ENCODE data around the gene CD33. TPM values are rescaled to one million over a fixed set of nuclear protein-coding genes. Genes with fewer than 3 reads are reported as not detected.

The CD33 gene
- total RNA-seq, 1 experiment from 2014 or later: not detected

DNA sequence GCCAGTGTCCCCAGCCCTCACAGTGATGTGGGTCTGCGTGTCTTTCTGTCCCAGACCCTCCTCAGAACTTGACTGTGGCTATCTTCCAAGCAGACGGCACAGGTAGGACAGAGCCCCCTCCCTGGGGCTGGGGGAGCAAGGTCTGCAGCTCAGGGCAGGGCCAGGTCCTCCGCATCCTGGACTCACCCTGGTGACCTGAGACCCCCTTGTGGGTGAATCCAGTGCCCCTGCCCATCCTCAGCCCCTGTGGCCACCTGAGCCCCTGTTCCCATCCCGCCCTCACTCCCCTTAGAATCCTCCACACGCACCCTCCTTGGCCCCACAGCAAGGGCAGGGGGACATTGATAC, 39.0 kb upstream of the CD33 start:
- Histone ChIP-seq H3K27me3 (ENCODE audit: insufficient read depth, low read depth) (peaks cover 89% of the 10 kb centered on the region), H3F3A (ENCODE audit: insufficient read depth, low read depth) (no peaks in the 10 kb centered on the region), H4K20me1 (ENCODE audit: insufficient read depth) (no peaks in the 10 kb centered on the region), H3K9me2 (ENCODE audit: insufficient read depth) (no peaks in the 10 kb centered on the region), H3K36me3 (ENCODE audit: low read depth) (no peaks in the 10 kb centered on the region), H3K4me2 (no peak overlapping the region), H3K9me3 (ENCODE audit: insufficient read depth, low read depth) (no peaks in the 10 kb centered on the region), H3K4me3 (no peak overlapping the region), H3K4me1 (replicated peaks; ENCODE audit: insufficient read depth) (no peaks in the 10 kb centered on the region), H3K79me2 (ENCODE audit: low read depth) (no peaks in the 10 kb centered on the region), H2AFZ (no peak overlapping the region), H3K27ac (no peak overlapping the region)
- TF ChIP-seq CTCF (conservative IDR thresholded peaks at IDR 0.05) (no peak), EZH2 (IDR thresholded peaks at IDR 0.05; ENCODE audit: low read depth) (no peak)
- intact Hi-C loops (cut with micrococcal nuclease; ENCODE audit: unreplicated experiment): no loop called here
- CTCF ChIA-PET: no interaction called here
- POLR2A ChIA-PET (ENCODE audit: unreplicated experiment): no interaction called here
- no peak for DNase-seq
- BruUV-seq (replicated peaks): no TSS peak

- Histone ChIP-seq H2AFZ (no peak overlapping the region), H4K20me1 (ENCODE audit: insufficient read depth) (no peaks in the 10 kb centered on the region), H3K4me3 (no peak overlapping the region), H3K36me3 (ENCODE audit: low read depth) (no peaks in the 10 kb centered on the region), H3F3A (ENCODE audit: insufficient read depth, low read depth) (no peaks in the 10 kb centered on the region), H3K27ac (no peak overlapping the region), H3K4me1 (replicated peaks; ENCODE audit: insufficient read depth) (no peaks in the 10 kb centered on the region), H3K27me3 (ENCODE audit: insufficient read depth, low read depth) (peaks cover 92% of the 10 kb centered on the region), H3K79me2 (ENCODE audit: low read depth) (no peaks in the 10 kb centered on the region), H3K9me3 (ENCODE audit: insufficient read depth, low read depth) (no peaks in the 10 kb centered on the region), H3K9me2 (ENCODE audit: insufficient read depth) (no peaks in the 10 kb centered on the region), H3K4me2 (no peak overlapping the region)
- intact Hi-C loops (cut with micrococcal nuclease; ENCODE audit: unreplicated experiment): no loop called here
- DNase-seq: no peak
- POLR2A ChIA-PET (ENCODE audit: unreplicated experiment): no interaction called here
- TF ChIP-seq EZH2 (IDR thresholded peaks at IDR 0.05; ENCODE audit: low read depth) (no peak), CTCF (conservative IDR thresholded peaks at IDR 0.05) (no peak)
- no TSS peak for BruUV-seq (replicated peaks)
- CTCF ChIA-PET: no interaction called here
Measured at GRCh38 chr19:51186323-51186722, 38.6 kb upstream of the CD33 start.

DNA sequence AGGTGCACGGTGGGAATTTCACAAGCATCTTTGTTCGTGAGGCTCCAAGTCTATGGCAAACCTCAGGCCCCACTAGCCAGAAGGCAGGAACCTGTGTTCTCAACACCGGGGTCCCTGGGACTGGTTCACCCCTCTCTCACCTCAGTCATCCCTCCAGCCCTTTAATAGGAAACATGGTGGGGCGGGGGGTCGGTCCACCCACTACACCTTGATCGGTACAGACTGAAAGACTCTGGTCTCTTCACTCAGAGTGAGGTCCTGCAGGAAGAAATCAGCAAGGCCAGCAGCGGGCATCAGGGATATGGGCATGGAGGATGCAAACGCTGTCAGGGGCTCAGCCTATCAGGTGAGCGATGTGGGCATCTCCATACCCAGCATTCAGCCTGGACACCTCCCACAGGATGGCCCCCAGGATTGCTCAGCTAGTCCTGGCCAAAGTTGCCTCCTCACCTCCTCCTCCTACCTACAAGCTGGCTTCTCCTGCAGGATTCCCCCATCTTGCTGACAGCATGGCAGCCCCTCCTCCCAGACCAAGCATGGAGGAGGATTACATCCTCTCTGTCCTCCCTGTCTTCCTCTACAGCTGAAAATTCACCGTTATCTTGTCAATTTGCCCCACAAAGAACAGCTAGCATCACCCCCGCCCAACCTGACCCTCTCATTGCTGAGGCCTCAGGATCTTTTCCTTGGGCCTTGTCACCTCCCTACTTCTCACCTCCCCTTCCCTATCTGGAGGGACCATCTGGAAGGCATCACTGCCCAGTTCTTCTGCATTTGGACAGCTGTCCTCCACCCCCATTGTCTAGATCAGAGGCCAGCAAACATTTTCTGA, 37.3 kb upstream of the CD33 start:
- no TSS peak for BruUV-seq (replicated peaks)
- POLR2A ChIA-PET (ENCODE audit: unreplicated experiment): no interaction called here

More for the DNA sequence above, 37.3 kb upstream of the CD33 start:
- Histone ChIP-seq H2AFZ (no peak overlapping the region), H4K20me1 (ENCODE audit: insufficient read depth) (no peaks in the 10 kb centered on the region), H3K36me3 (ENCODE audit: low read depth) (no peaks in the 10 kb centered on the region), H3K9me2 (ENCODE audit: insufficient read depth) (no peaks in the 10 kb centered on the region), H3K27ac (no peak overlapping the region), H3K4me1 (replicated peaks; ENCODE audit: insufficient read depth) (no peaks in the 10 kb centered on the region), H3K4me3 (no peak overlapping the region), H3K4me2 (no peak overlapping the region), H3K9me3 (ENCODE audit: insufficient read depth, low read depth) (no peaks in the 10 kb centered on the region), H3K27me3 (ENCODE audit: insufficient read depth, low read depth) (peaks cover 96% of the 10 kb centered on the region), H3F3A (ENCODE audit: insufficient read depth, low read depth) (no peaks in the 10 kb centered on the region), H3K79me2 (ENCODE audit: low read depth) (no peaks in the 10 kb centered on the region)
- DNase-seq: no peak
- CTCF ChIA-PET: interaction anchor here (0.6 kb wide), 1 partner anchor 152 kb away, joined by 3 read pairs; no protein-coding TSS in a partner anchor
- intact Hi-C loops (cut with micrococcal nuclease; ENCODE audit: unreplicated experiment): no loop called here
- TF ChIP-seq CTCF (conservative IDR thresholded peaks at IDR 0.05) (no peak), EZH2 (IDR thresholded peaks at IDR 0.05; ENCODE audit: low read depth) (no peak)

All from PC-9 (cell line).